Ascending aorta (tissue), 2 donors: ENCODE results near the gene TRIM4. TPM values are rescaled to one million over a fixed set of nuclear protein-coding genes. Genes with fewer than 3 reads are reported as not detected.
A peak's percentile ranks its signal among the peaks of the same experiment; 100 is the strongest.
"Not testable (repeated sequence)": the region's sequence is repeated elsewhere in the genome, so short reads cannot be mapped to it uniquely, and the experiment has no call there.

Experiments
- DNase-seq, 2 donors: peaks; one replicate each; pipeline ENCODE4 v3.0.0-alpha.2; 2019; ENCODE audit warnings: low spot score in 2 of 2
- H3K27ac ChIP-seq, 2 donors: fragments of 200-600 bp; sonication (generic); one replicate each; pipeline ENCODE4 v1.5.1; 2016 to 2017; ENCODE audit warnings: mild to moderate bottlenecking in 1 of 2
- H3K27me3 ChIP-seq: fragments of 200-600 bp; sonication (generic); one replicate; pipeline ENCODE4 v1.5.1; 2017
- H3K36me3 ChIP-seq, 2 donors: fragments of 200-600 bp; sonication (generic); one replicate each; pipeline ENCODE4 v1.5.1; 2016
- H3K4me1 ChIP-seq, 2 donors: fragments of 200-600 bp; sonication (generic); one replicate each; pipeline ENCODE4 v1.5.1; 2016 to 2017; ENCODE audit warnings: mild to moderate bottlenecking in 1 of 2
- H3K4me3 ChIP-seq, 2 donors: fragments of 200-600 bp; sonication (generic); one replicate each; pipeline ENCODE4 v1.5.1; 2016 to 2017; ENCODE audit warnings: mild to moderate bottlenecking in 1 of 2
- H3K9me3 ChIP-seq, 2 donors: fragments of 200-600 bp; sonication (generic); one replicate each; pipeline ENCODE4 v1.5.1; 2016
- CTCF ChIP-seq, 3 experiments: fragments of 200-600 bp in 2 of 3; fragments of 450-650 bp in 1 of 3; sonication (generic) in 2 of 3; IDR thresholded peaks; one replicate each; pipeline ENCODE4 v1.5.1; 2016 to 2019; ENCODE audit warnings: antibody characterized with exemption in 3 of 3, mild to moderate bottlenecking in 1 of 3, moderate library complexity in 1 of 3
- intact Hi-C: fragments of 100-400 bp; cut with DNase I; formaldehyde crosslinking; loops from one replicate; pipeline ENCODE4 v1.15.1; 2023
- total RNA-seq: library from RNA; depleted of rRNA; stranded (reverse); fragments of >200 nt; gene quantifications from one replicate; pipeline ENCODE4 v1.1.0, GENCODE V29; 2016

The TRIM4 gene
- total RNA-seq, 1 donor from 2014 or later: 12.7 TPM

- Histone ChIP-seq H3K9me3 (no peaks in the 10 kb centered on the region), H3K4me3 (no peak overlapping the region), H3K27me3 (no peaks in the 10 kb centered on the region), H3K4me1 (no peaks in the 10 kb centered on the region), H3K36me3 (no peaks in the 10 kb centered on the region), H3K27ac (no peak overlapping the region)
- intact Hi-C loops: no loop called here
- DNase-seq: no peak
- TF ChIP-seq CTCF (IDR thresholded peaks at IDR 0.05): peak in 1 of 3 experiments; percentile 11
Measured at GRCh38 chr7:99949645-99950228, 30.4 kb upstream of the TRIM4 start.

GRCh38 chr7:99947608-99948007 lies 28.3 kb upstream of the TRIM4 start:
- H3K4me3 ChIP-seq: no peak overlapping the region
- no peak for DNase-seq
- no peaks in the 10 kb centered on the region for H3K36me3 ChIP-seq
- no peaks in the 10 kb centered on the region for H3K9me3 ChIP-seq
- intact Hi-C loops: no loop called here
- no peaks in the 10 kb centered on the region for H3K4me1 ChIP-seq
- no peaks in the 10 kb centered on the region for H3K27me3 ChIP-seq
- no peak overlapping the region for H3K27ac ChIP-seq
- no peak for TF ChIP-seq CTCF (IDR thresholded peaks at IDR 0.05)

- no peak for DNase-seq
- no peak for TF ChIP-seq CTCF (IDR thresholded peaks at IDR 0.05)
- intact Hi-C loops: no loop called here
Measured at GRCh38 chr7:99944497-99945070, 25.3 kb upstream of the TRIM4 start.

GRCh38 chr7:99943641-99944496 lies 24.5 kb upstream of the TRIM4 start:
- no peaks in the 10 kb centered on the region for H3K4me1 ChIP-seq
- no peak overlapping the region for H3K4me3 ChIP-seq
- TF ChIP-seq CTCF (IDR thresholded peaks at IDR 0.05): no peak
- DNase-seq: no peak
- intact Hi-C loops: no loop called here
- H3K9me3 ChIP-seq: no peaks in the 10 kb centered on the region
- no peaks in the 10 kb centered on the region for H3K36me3 ChIP-seq
- no peaks in the 10 kb centered on the region for H3K27me3 ChIP-seq
- no peak overlapping the region for H3K27ac ChIP-seq

More at GRCh38 chr7:99944497-99945070, 25.3 kb upstream of the TRIM4 start:
- Histone ChIP-seq H3K27me3 (no peaks in the 10 kb centered on the region), H3K4me1 (no peaks in the 10 kb centered on the region), H3K9me3 (no peaks in the 10 kb centered on the region), H3K36me3 (no peaks in the 10 kb centered on the region), H3K27ac (no peak overlapping the region), H3K4me3 (no peak overlapping the region)

GRCh38 chr7:99938296-99938695 lies 19.0 kb upstream of the TRIM4 start:
- no peaks in the 10 kb centered on the region for H3K9me3 ChIP-seq
- H3K27ac ChIP-seq: no peak overlapping the region
- no peaks in the 10 kb centered on the region for H3K4me1 ChIP-seq
- H3K4me3 ChIP-seq: no peak overlapping the region
- H3K27me3 ChIP-seq: no peaks in the 10 kb centered on the region
- H3K36me3 ChIP-seq: no peaks in the 10 kb centered on the region
- no peak for TF ChIP-seq CTCF (IDR thresholded peaks at IDR 0.05)
- no peak for DNase-seq
- intact Hi-C loops: no loop called here

- DNase-seq, H3K4me1 ChIP-seq, H3K4me3 ChIP-seq, H3K36me3 ChIP-seq, H3K9me3 ChIP-seq, H3K27me3 ChIP-seq, H3K27ac ChIP-seq, intact Hi-C loops: not testable (repeated sequence)
Measured at GRCh38 chr7:99935009-99935408, 15.7 kb upstream of the TRIM4 start.
